Body of pancreas (tissue), 4 donors: ENCODE results near the gene ATP9B. TPM values are rescaled to one million over a fixed set of nuclear protein-coding genes. Genes with fewer than 3 reads are reported as not detected.

Experiments used
- ATAC-seq: fragments of 150-250 bp; one replicate; pipeline ENCODE4 v1.9.1; 2016
- DNase-seq, 4 donors: peaks; one replicate each; pipeline ENCODE4 v3.0.0-alpha.2; 2019
- H3K27ac ChIP-seq, 4 donors: fragments of 200-600 bp; sonication (generic); 1 replicate in 3 of 4; 2 replicates in 1 of 4; pipeline versions ENCODE4 v1.5.1 to v1.6.1; 2016 to 2019; ENCODE audit warnings: mild to moderate bottlenecking in 1 of 4, mixed read lengths in 1 of 4, moderate library complexity in 1 of 4
- H3K27me3 ChIP-seq, 2 donors: fragments of 200-600 bp; sonication (generic); one replicate each; pipeline ENCODE4 v1.6.0; 2016; ENCODE audit warnings: mild to moderate bottlenecking in 1 of 2
- H3K36me3 ChIP-seq, 2 donors: fragments of 200-600 bp; sonication (generic); replicated peaks in 1 of 2; 2 replicates each; pipeline ENCODE4 v1.5.1; 2016; ENCODE audit warnings: low read depth in 2 of 2; ENCODE audit not compliant: insufficient read depth in 1 of 2
- H3K4me1 ChIP-seq: fragments of 200-600 bp; sonication (generic); one replicate; pipeline ENCODE4 v1.6.0; 2016
- H3K4me3 ChIP-seq, 2 donors: fragments of 200-600 bp; sonication (generic); 1 replicate in 1 of 2; 2 replicates in 1 of 2; pipeline ENCODE4 v1.5.1; 2016 to 2019
- H3K9me3 ChIP-seq, 3 donors: fragments of 200-600 bp; sonication (generic); 1 replicate in 2 of 3; 2 replicates in 1 of 3; pipeline ENCODE4 v1.5.1; 2016
- CTCF ChIP-seq, 7 experiments: fragments of 450-650 bp in 4 of 7; fragments of 200-600 bp in 3 of 7; sonication (generic) in 3 of 7; IDR thresholded peaks; one replicate each; pipeline ENCODE4 v1.5.1; 2016 to 2019; ENCODE audit warnings: antibody characterized with exemption in 7 of 7
- POLR2A ChIP-seq, 3 donors: fragments of 450-650 bp; IDR thresholded peaks; one replicate each; pipeline ENCODE4 v1.6.1; 2016; ENCODE audit warnings: antibody characterized with exemption in 3 of 3, mild to moderate bottlenecking in 2 of 3
- WGBS, 2 donors: methylation state at CpG; one replicate each; pipeline ENCODE4 v1.1.5; 2017; 5-methylcytosine and 5-hydroxymethylcytosine counted together
- intact Hi-C: fragments of 100-400 bp; cut with DNase I; formaldehyde crosslinking; loops from one replicate; pipeline ENCODE4 v1.15.1; 2023
- total RNA-seq, 2 donors: library from RNA; depleted of rRNA; stranded (reverse); fragments of >200 nt; gene quantifications; one replicate each; pipeline ENCODE4 v1.1.0, GENCODE V29; 2016

The ATP9B gene
- total RNA-seq, 2 donors from 2014 or later, result 19.7 to 21.1 TPM

- WGBS, 2 donors, result 63 to 83% methylated on average over 3 of the region's 3 CpGs
Measured at GRCh38 chr18:79049506-79049905, 19.7 kb upstream of the ATP9B start.

DNA sequence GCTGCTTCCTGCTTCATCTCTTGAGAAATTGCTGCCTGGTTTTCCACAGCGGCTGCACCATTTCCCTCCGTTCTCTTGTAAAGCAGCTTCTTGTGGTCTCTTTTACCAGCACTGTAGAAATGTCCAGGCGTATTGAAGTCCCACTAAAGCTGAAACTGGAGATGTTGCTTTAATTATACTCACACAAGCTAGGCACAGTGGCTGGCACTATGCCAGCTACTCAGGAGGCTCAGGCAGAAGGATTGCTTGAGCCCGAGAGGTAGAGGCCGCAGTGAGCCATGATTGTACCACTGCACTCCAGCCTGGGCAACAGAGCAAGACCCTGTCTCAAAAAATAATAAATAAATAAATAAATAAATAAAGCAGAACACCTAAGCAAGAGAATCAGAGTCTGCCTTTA is 19.2 kb upstream of the ATP9B start:
- no peak overlapping the region for H3K4me3 ChIP-seq
- whole genome bisulfite sequencing, 2 donors, result 90% methylated on average over 5 of the region's 5 CpGs
- TF ChIP-seq CTCF (IDR thresholded peaks at IDR 0.05) (no peak), POLR2A (IDR thresholded peaks at IDR 0.05) (no peak)
- no peaks in the 10 kb centered on the region for H3K27me3 ChIP-seq
- DNase-seq (no peak), ATAC-seq (no peak)
- H3K27ac ChIP-seq, result no peak overlapping the region
- intact Hi-C loops, result no loop called here
- no peaks in the 10 kb centered on the region for H3K36me3 ChIP-seq
- no peaks in the 10 kb centered on the region for H3K9me3 ChIP-seq
- no peaks in the 10 kb centered on the region for H3K4me1 ChIP-seq

More at GRCh38 chr18:79049506-79049905, 19.7 kb upstream of the ATP9B start:
- no peaks in the 10 kb centered on the region for H3K9me3 ChIP-seq
- intact Hi-C loops, result no loop called here
- ATAC-seq (no peak), DNase-seq (no peak)
- no peak overlapping the region for H3K4me3 ChIP-seq
- no peaks in the 10 kb centered on the region for H3K27me3 ChIP-seq
- TF ChIP-seq CTCF (IDR thresholded peaks at IDR 0.05) (no peak), POLR2A (IDR thresholded peaks at IDR 0.05) (no peak)
- H3K36me3 ChIP-seq, result no peaks in the 10 kb centered on the region
- no peaks in the 10 kb centered on the region for H3K4me1 ChIP-seq
- H3K27ac ChIP-seq, result no peak overlapping the region

- ATAC-seq, result no peak
Measured at GRCh38 chr18:79056827-79057367, 12.3 kb upstream of the ATP9B start.

DNA sequence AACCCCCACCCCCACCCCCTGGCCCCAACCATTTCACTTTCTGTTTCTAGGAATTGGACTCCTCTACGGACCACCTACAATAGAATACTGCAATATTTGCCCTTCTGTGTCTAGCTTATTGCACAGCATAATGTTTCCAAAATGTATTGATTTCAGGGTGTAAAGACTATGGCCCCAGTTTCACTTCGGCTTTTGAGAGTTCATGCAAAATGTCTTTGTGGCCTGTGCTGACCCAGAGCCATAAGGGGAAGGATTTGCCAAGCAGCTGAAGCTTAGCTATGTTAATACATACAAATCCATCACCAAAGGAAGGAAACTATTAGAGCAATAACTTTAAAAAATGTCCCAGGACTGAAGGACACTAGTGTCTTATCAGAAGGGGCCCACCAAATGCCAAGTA is 11.2 kb upstream of the ATP9B start:
- Histone ChIP-seq H3K4me1 (no peaks in the 10 kb centered on the region), H3K27me3 (no peaks in the 10 kb centered on the region), H3K9me3 (no peaks in the 10 kb centered on the region), H3K4me3 (no peak overlapping the region), H3K36me3 (no peaks in the 10 kb centered on the region), H3K27ac (no peak overlapping the region)
- whole genome bisulfite sequencing, 2 donors, result 39 to 72% methylated on average over 2 of the region's 2 CpGs
- no peak for DNase-seq
- no peak for ATAC-seq
- TF ChIP-seq POLR2A (IDR thresholded peaks at IDR 0.05), result no peak
- no peak for TF ChIP-seq CTCF (IDR thresholded peaks at IDR 0.05)
- intact Hi-C loops, result no loop called here

More at GRCh38 chr18:79056827-79057367, 12.3 kb upstream of the ATP9B start:
- Histone ChIP-seq H3K27me3 (no peaks in the 10 kb centered on the region), H3K9me3 (no peaks in the 10 kb centered on the region), H3K4me3 (no peak overlapping the region), H3K36me3 (no peaks in the 10 kb centered on the region), H3K27ac (no peak overlapping the region), H3K4me1 (no peaks in the 10 kb centered on the region)
- intact Hi-C loops, result no loop called here
- WGBS, 2 donors, result 72 to 86% methylated on average over 7 to 9 of the region's 9 CpGs
- DNase-seq, result no peak
- TF ChIP-seq POLR2A (IDR thresholded peaks at IDR 0.05) (no peak), CTCF (IDR thresholded peaks at IDR 0.05) (no peak)

GRCh38 chr18:79062806-79063205 is 6.4 kb upstream of the ATP9B start:
- intact Hi-C loops, result no loop called here
- H3K27ac ChIP-seq, result no peak overlapping the region
- no peaks in the 10 kb centered on the region for H3K9me3 ChIP-seq
- H3K36me3 ChIP-seq, result no peaks in the 10 kb centered on the region
- WGBS, 2 donors, result 62 to 71% methylated on average over 9 of the region's 9 CpGs
- H3K4me1 ChIP-seq, result no peaks in the 10 kb centered on the region
- H3K4me3 ChIP-seq, result no peak overlapping the region
- TF ChIP-seq CTCF (IDR thresholded peaks at IDR 0.05) (no peak), POLR2A (IDR thresholded peaks at IDR 0.05) (no peak)
- no peak for ATAC-seq
- no peaks in the 10 kb centered on the region for H3K27me3 ChIP-seq
- no peak for DNase-seq
